ENCODE data around the gene HMGCS2. TPM values are rescaled to one million over a fixed set of nuclear protein-coding genes. Genes with fewer than 3 reads are reported as not detected.

Gene HMGCS2
- total RNA-seq, 6 experiments from 2014 or later, result not detected

DNA sequence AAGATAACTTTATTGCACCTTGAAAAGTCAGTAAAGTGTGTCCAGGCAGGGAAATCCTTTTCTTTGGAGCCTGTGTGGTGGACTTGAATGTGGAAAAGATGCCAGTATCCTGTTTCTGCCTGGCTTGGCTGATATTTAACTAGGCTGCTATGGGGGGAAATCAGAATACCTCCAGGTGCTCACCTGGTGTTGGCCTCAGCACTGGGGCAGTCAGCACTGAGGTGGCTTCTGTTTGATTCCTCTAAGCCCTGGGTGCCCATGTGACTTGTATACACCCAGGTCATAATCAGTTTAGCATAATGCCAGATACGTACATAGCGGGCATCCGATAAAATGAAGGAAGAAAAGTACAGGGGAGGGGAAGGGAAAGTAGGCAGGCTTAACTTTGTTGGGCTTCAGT lies 49.7 kb downstream of the HMGCS2 start:
- TF ChIP-seq, protein P1, sequence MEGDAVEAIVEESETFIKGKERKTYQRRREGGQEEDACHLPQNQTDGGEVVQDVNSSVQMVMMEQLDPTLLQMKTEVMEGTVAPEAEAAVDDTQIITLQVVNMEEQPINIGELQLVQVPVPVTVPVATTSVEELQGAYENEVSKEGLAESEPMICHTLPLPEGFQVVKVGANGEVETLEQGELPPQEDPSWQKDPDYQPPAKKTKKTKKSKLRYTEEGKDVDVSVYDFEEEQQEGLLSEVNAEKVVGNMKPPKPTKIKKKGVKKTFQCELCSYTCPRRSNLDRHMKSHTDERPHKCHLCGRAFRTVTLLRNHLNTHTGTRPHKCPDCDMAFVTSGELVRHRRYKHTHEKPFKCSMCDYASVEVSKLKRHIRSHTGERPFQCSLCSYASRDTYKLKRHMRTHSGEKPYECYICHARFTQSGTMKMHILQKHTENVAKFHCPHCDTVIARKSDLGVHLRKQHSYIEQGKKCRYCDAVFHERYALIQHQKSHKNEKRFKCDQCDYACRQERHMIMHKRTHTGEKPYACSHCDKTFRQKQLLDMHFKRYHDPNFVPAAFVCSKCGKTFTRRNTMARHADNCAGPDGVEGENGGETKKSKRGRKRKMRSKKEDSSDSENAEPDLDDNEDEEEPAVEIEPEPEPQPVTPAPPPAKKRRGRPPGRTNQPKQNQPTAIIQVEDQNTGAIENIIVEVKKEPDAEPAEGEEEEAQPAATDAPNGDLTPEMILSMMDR (IDR thresholded peaks at IDR 0.05), result no peak
- Mint-ChIP-seq H3K27ac (no peak overlapping the region), H3K4me3 (no peak overlapping the region), H3K27me3 (ENCODE audit: insufficient read depth) (no peaks in the 10 kb centered on the region; the same call in 1 of the 2 replicates), H3K9me3 (no peaks in the 10 kb centered on the region), H3K36me3 (ENCODE audit: low read depth) (no peaks in the 10 kb centered on the region), H3K4me1 (ENCODE audit: low read depth) (peaks cover 27% of the 10 kb centered on the region)
- no peak for DNase-seq

GRCh38 chr1:119718409-119718808 lies 50.3 kb downstream of the HMGCS2 start:
- no peaks in the 10 kb centered on the region; the same call in 1 of the 2 replicates for H3K27me3 Mint-ChIP-seq (ENCODE audit: insufficient read depth)
- TF ChIP-seq, protein P1 (IDR thresholded peaks at IDR 0.05), result no peak
- no peaks in the 10 kb centered on the region for H3K36me3 Mint-ChIP-seq (ENCODE audit: low read depth)
- no peak overlapping the region for H3K4me3 Mint-ChIP-seq
- H3K9me3 Mint-ChIP-seq, result no peaks in the 10 kb centered on the region
- no peak for DNase-seq
- no peak overlapping the region for H3K27ac Mint-ChIP-seq
- peaks cover 32% of the 10 kb centered on the region for H3K4me1 Mint-ChIP-seq (ENCODE audit: low read depth)

- Mint-ChIP-seq H3K4me3 (no peak overlapping the region), H3K27me3 (ENCODE audit: insufficient read depth) (no peaks in the 10 kb centered on the region), H3K27ac (no peak overlapping the region), H3K36me3 (ENCODE audit: low read depth) (no peaks in the 10 kb centered on the region), H3K4me1 (ENCODE audit: low read depth) (peaks cover 34% of the 10 kb centered on the region), H3K9me3 (no peaks in the 10 kb centered on the region)
- DNase-seq, result no peak
- TF ChIP-seq, protein P1 (IDR thresholded peaks at IDR 0.05), result no peak
Measured at GRCh38 chr1:119715542-119715941, 53.2 kb downstream of the HMGCS2 start.

GRCh38 chr1:119714583-119714982 lies 54.1 kb downstream of the HMGCS2 start:
- Mint-ChIP-seq H3K27me3 (ENCODE audit: insufficient read depth) (peaks cover 5% of the 10 kb centered on the region; the same call in 1 of the 2 replicates), H3K9me3 (no peaks in the 10 kb centered on the region), H3K27ac (no peak overlapping the region), H3K4me3 (peak overlapping the region; percentile 89), H3K36me3 (ENCODE audit: low read depth) (no peaks in the 10 kb centered on the region), H3K4me1 (ENCODE audit: low read depth) (peaks cover 34% of the 10 kb centered on the region)
- no peak for DNase-seq
- TF ChIP-seq, protein P1 (IDR thresholded peaks at IDR 0.05), result no peak

DNA sequence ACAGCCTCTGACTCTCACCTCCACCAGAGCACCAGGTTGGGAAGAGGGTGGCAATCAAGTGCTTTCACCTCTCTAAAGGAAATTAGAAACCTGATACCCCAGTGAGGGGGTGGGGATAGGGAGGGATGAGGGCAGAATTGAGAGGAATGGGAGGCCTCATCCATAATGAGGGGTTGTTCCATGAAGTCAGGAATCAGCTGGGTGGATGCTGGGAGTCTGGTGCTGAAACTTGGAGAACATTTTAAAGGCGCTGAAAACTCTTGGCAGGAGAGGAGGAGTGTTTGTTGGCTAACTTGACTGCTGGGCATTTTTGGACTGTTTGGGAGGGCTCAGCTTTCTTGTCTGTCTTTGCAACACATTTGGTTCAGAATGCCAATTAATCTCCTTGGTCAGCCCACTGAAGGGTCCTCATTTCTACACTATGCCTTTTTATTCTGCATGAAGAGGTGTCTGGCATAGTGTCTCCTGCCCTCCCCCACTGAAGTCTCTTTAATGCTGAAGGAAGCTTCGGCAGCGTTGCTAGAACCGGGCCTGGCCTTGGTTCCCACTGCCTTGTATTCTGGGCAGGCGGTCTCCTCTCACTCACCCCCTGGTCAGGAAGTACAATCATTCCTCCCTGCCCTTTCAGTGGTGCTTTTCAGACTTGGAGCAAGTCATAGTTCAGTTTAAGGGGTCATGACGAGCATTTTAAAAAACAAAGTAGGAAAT lies 54.8 kb downstream of the HMGCS2 start:
- TF ChIP-seq, protein P1 (IDR thresholded peaks at IDR 0.05), result no peak
- H3K27me3 Mint-ChIP-seq (ENCODE audit: insufficient read depth), result peaks cover 8% of the 10 kb centered on the region
- DNase-seq, result no peak
- H3K27ac Mint-ChIP-seq, result peak overlapping the region; percentile 81
- no peaks in the 10 kb centered on the region for H3K36me3 Mint-ChIP-seq (ENCODE audit: low read depth)
- peaks cover 34% of the 10 kb centered on the region for H3K4me1 Mint-ChIP-seq (ENCODE audit: low read depth)
- no peaks in the 10 kb centered on the region for H3K9me3 Mint-ChIP-seq
- peak overlapping the region; percentile 89 for H3K4me3 Mint-ChIP-seq
